HG02943 (cell line): Measurements from ENCODE around the gene BIRC6.
A peak's percentile ranks its signal among the peaks of the same experiment; 100 is the strongest.
"Not testable (repeated sequence)": the region's sequence is repeated elsewhere in the genome, so short reads cannot be mapped to it uniquely, and the experiment has no call there.

ENCODE experiments used
- ATAC-seq: cut with Tn5 transposase; IDR thresholded peaks from one replicate; pipeline ENCODE4 v1.9.1; 2021; ENCODE audit warnings: mild to moderate bottlenecking, low read depth, moderate library complexity; ENCODE audit not compliant: unreplicated experiment

The BIRC6 gene

DNA sequence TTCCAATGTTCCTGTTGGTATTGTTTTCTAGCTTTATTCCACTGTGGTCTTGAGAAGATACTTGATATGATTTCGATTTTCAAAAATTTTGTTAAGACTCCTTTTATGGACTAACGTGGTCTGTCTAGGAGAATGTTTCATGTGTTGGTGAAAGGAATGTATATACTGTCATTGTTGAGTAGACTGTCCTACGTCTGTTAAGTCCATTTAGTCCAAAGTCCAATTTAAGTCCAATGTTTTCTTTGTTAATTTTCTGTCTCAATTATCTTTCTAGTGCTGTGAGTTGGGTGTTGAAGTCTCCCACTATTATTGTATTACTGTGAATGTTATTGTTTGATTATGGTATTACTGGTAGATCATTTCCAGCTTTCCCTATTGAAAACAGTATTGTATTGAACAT is 215.2 kb downstream of the BIRC6 start:
- ATAC-seq = no peak

- no peak for ATAC-seq
Measured at GRCh38 chr2:32572737-32573136, 215.9 kb downstream of the BIRC6 start.

- ATAC-seq = no peak
Measured at GRCh38 chr2:32591669-32592463, 235.0 kb downstream of the BIRC6 start.

DNA sequence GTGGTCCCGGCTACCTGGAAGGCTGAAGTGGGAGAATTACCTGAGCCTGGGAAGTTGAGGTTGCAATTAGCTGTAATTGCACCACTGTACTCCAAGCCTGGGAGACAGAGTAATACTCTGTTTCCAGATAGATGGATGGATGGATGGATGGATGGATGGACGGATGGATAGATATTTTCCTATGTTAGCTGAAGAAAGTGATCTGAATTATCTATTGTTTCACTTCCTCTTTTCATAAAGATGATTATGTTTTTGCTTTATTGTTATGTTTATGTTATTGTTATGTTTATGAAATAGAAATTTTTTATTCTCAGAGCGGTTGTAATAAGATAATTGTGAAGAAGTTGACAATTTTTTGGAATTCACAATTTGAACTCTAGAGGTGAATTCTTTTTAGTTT is 237.8 kb downstream of the BIRC6 start:
- ATAC-seq = no peak

- no peak for ATAC-seq
Measured at GRCh38 chr2:32611366-32611765, 254.5 kb downstream of the BIRC6 start.

- no peak for ATAC-seq
Measured at GRCh38 chr2:32611771-32612170, 254.9 kb downstream of the BIRC6 start.

DNA sequence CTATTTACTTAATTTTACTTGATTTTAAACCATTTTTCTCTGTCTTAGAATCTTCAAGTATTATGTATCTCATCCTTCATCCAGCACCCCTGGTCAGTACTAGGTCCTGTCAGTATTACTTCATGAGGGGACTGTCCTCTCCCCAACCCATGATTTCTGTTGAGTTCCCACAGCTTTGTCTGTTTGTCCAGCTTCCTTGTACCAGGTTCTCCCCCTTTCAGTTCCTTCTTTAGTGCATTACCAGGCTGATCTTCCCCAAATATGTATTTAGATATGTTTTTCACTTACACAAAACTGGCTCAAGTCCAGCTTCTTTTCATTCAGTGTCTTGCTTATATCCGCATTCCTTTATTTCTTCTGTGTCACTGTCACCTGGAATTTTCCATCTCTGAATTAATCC is 257.3 kb downstream of the BIRC6 start:
- ATAC-seq = no peak

- no peak for ATAC-seq
Measured at GRCh38 chr2:32617599-32618189, 260.9 kb downstream of the BIRC6 start.

GRCh38 chr2:32622570-32623310 is 265.9 kb downstream of the BIRC6 start:
- ATAC-seq = no peak

GRCh38 chr2:32623311-32623706 is 266.5 kb downstream of the BIRC6 start:
- no peak for ATAC-seq

DNA sequence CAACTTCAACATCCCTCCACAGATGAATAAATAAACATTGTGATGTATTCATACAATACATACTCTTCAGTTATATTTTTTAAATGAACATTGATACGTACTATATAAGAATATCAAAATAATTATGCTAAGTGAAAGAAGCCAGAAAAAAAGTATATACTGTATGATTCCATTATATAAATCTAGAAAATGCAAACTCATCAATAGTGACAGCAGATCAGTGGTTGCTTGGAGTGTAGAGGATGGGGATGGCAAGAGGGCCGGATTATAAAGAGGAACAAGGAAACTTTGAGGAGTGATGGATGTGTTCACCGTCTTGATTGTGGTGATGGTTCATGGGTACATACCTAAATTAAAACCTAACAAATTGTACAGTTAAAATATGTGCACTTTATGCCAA is 268.0 kb downstream of the BIRC6 start:
- ATAC-seq = no peak

GRCh38 chr2:32626639-32627221 is 269.9 kb downstream of the BIRC6 start:
- no peak for ATAC-seq

GRCh38 chr2:32627441-32627813 is 270.6 kb downstream of the BIRC6 start:
- ATAC-seq = peak; percentile 29

- peak; percentile 99 for ATAC-seq
Measured at GRCh38 chr2:32627814-32628579, 271.2 kb downstream of the BIRC6 start, which contains the start of gene TTC27. TTC27 (plus strand) TSS chr2:32628050; CDS start chr2:32628293, 243 bp downstream.

DNA sequence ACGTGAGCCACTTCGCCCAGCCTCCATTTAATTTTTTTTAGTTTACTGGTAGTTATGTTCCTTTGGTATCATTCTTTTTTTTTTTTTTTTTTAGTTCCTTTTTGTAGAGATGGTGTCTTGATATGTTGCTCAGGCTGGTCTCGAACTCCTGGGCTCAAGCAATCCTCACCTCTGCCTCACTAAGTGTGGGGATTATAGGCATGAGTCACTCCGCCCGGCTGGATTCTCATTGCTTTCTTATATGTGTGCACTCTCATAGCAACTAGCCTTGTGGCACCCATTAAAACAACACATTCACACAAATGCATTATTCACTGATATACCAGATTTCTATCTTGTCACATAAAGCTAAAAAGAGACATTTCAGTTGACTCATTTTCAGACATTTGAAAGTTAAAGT is 275.3 kb downstream of the BIRC6 start:
- ATAC-seq = no peak

GRCh38 chr2:32633040-32633439 is 276.2 kb downstream of the BIRC6 start:
- no peak for ATAC-seq

GRCh38 chr2:32638548-32638947 is 281.7 kb downstream of the BIRC6 start:
- ATAC-seq = not testable (repeated sequence)

DNA sequence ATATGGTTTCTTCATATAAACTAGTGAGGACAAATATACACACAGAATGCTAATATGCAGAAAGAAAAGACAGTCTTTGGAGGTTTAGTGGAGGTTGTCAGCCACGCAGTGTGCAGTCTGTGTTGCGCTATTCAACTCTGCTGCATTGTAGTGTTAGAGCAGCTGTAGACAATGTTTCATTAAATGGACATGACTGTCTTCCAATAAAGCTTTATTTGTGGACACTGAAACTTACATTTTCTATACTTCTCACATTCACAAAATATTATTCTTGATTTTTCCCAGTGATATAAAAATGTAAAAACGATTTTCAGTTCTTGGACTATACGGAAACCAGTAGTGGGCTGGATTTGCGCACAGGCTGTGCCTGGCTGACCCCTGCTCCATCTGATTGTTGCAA is 284.4 kb downstream of the BIRC6 start:
- no peak for ATAC-seq

DNA sequence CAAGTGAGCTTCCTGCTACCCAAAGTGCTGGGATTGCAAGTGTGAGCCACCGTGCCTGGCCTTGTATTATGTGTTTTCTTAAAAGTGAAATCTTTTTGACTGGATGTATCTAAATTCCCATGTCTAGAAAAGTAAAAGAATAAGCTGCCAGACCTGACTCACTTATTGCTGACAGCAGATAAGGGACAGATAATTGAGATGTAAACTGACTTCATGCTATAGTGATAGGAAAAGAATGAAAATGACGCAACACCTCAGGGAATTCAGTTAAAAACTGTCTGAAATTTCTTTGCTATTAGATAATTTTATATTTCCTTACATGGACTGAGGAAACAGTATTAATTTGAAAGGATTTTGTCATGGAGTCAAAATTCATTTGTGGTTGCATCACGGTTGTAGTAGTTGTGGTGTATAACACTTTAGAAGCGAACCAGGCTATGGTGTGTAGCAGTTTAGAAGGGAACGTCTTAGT is 290.4 kb downstream of the BIRC6 start:
- ATAC-seq = no peak

GRCh38 chr2:32652555-32653209 is 295.9 kb downstream of the BIRC6 start:
- ATAC-seq = no peak
